PFSK-1 (cell line): Measurements from ENCODE around the gene ARG1.

Experiments
- POLR2AphosphoS5 ChIP-seq: IDR thresholded peaks from 2 replicates; pipeline ENCODE4 v1.6.1; 2012; ENCODE audit warnings: low read depth, mild to moderate bottlenecking, control low read depth, low read length, moderate library complexity
- SIN3A ChIP-seq: IDR thresholded peaks from 2 replicates; pipeline ENCODE4 v1.6.1; 2012; ENCODE audit warnings: mild to moderate bottlenecking, low read length, moderate library complexity, borderline replicate concordance; ENCODE audit not compliant: insufficient read depth
- TAF1 ChIP-seq: IDR thresholded peaks from 2 replicates; pipeline ENCODE4 v1.6.1; 2012; ENCODE audit warnings: low read length, control low read depth, borderline replicate concordance; ENCODE audit not compliant: insufficient read depth

- no peak for TF ChIP-seq POLR2AphosphoS5
- no peak for TF ChIP-seq SIN3A
- no peak for TF ChIP-seq TAF1
These were observed 23.2 kb upstream of the ARG1 start for GRCh38 chr6:131549811-131550210.
